ENCODE results near the gene DRAP1.

- TF ChIP-seq YY1 (IDR thresholded peaks at IDR 0.05; ENCODE audit: low read depth) (no peak), TEAD4 (IDR thresholded peaks at IDR 0.05) (no peak)
These were observed 12.7 kb downstream of the DRAP1 start for GRCh38 chr11:65931773-65932557.
